ENCODE measurements around the gene DTX1. TPM values are rescaled to one million over a fixed set of nuclear protein-coding genes. Genes with fewer than 3 reads are reported as not detected.

The DTX1 gene
- total RNA-seq, 1 donor, result 5.2 TPM

DNA sequence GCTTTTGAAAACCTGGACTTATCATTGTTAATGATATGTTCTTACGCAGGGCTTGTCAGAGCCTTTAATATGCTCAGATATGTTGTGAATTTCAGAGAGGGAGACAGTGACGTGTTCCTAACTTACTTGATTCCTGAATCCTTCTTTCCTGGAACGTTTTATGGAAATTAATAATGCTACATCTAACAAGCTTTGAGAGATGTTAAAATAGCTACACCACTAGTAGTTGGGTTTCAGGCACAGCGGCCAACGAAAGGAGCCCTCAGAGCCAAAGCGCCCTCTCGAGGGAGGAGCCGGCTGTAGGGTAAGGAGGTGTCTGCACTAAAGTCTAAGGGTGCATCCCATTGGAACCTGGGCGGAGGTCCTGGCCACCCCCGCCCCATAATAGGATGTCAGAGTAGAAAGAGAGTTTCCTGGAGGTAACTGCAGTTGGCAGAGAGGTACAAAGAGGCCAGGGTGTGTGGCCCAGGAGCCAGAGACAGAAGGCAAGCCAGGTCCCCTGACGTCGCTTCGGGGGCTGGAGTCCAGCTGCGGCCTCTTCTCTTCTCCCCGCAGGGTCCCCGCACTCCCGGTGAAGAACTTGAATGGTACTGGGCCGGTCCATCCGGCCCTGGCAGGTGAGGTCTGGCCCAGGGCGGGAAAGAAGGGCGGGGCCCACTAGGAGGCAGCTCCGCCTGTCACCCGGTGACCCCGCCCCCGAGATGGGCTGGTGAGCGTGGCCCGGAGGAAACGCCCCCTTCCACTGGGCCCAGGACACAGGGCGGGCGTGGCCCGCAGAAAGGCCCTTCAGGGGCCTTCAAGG, 36.3 kb downstream of the DTX1 start:
- H3K4me1 ChIP-seq (ENCODE audit: insufficient read depth, low read length), result peaks cover 51% of the 10 kb centered on the region
- H3K9me3 ChIP-seq (ENCODE audit: low read depth, low read length), result no peaks in the 10 kb centered on the region
- no peak overlapping the region for H3K4me3 ChIP-seq (ENCODE audit: low read length)
- H3K27me3 ChIP-seq (ENCODE audit: insufficient read depth, low read length), result peaks cover 2% of the 10 kb centered on the region

GRCh38 chr12:113093409-113094101, 37.0 kb downstream of the DTX1 start:
- H3K4me1 ChIP-seq (ENCODE audit: insufficient read depth, low read length), result peaks cover 52% of the 10 kb centered on the region
- no peaks in the 10 kb centered on the region for H3K9me3 ChIP-seq (ENCODE audit: low read depth, low read length)
- no peak overlapping the region for H3K4me3 ChIP-seq (ENCODE audit: low read length)
- H3K27me3 ChIP-seq (ENCODE audit: insufficient read depth, low read length), result peaks cover 2% of the 10 kb centered on the region

GRCh38 chr12:113094738-113095137, 38.2 kb downstream of the DTX1 start:
- no peaks in the 10 kb centered on the region for H3K9me3 ChIP-seq (ENCODE audit: low read depth, low read length)
- H3K27me3 ChIP-seq (ENCODE audit: insufficient read depth, low read length), result peaks cover 2% of the 10 kb centered on the region
- H3K4me1 ChIP-seq (ENCODE audit: insufficient read depth, low read length), result peaks cover 42% of the 10 kb centered on the region
- H3K4me3 ChIP-seq (ENCODE audit: low read length), result no peak overlapping the region

DNA sequence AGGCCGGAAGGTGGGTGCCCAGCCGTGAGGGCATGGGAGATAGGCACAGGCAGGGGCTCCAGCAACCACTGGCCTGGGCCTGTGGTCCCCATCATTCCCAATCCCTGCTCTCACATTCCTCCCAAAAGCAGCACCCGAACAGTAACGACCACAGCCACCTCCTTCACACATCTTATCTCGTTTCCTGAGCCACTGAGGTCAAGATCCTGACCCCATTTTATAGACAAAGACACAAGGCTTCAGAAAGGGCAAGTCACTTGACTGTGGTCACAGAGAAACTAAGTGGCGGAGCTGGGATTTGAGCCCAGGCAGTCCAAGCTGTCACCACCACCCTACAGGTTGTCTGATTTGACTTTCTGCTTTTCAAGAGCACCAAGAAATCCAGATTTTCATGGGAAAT, 38.9 kb downstream of the DTX1 start:
- Histone ChIP-seq H3K4me1 (ENCODE audit: insufficient read depth, low read length) (peaks cover 35% of the 10 kb centered on the region), H3K9me3 (ENCODE audit: low read depth, low read length) (no peaks in the 10 kb centered on the region), H3K27me3 (ENCODE audit: insufficient read depth, low read length) (peaks cover 2% of the 10 kb centered on the region), H3K4me3 (ENCODE audit: low read length) (no peak overlapping the region)

DNA sequence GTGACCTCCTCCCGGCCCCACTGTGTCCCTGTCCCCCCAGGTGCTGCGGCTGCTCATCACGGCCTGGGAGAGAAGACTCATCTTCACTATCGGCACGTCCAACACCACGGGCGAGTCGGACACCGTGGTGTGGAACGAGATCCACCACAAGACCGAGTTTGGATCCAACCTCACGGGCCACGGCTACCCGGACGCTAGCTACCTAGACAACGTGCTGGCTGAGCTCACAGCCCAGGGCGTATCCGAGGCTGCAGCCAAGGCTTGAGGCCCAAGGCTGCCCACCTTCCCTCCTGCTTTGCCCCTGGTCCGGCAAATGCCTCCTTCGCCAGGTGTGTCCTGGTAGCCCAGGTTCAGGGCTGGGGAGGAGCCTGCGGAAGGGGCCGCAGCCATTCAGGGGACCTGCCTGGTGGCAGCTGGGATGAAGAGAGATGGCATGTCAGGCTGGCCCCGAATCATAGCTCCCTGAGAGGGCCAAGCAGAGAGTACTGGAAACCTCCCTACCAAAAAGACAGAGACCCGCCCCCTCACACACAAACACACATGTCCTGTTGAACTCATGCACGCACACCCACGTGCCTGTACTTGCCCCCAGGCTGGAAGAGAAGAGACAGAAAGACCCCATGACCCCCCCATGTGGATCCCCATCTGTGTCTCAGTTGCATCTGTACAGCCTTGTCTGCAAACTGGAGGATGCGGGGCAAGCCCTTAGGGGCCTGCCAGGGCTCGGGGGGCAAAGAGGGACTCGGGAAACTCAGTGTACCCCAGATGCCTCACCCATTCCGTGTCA, 40.3 kb downstream of the DTX1 start:
- Histone ChIP-seq H3K4me3 (ENCODE audit: low read length) (no peak overlapping the region), H3K27me3 (ENCODE audit: insufficient read depth, low read length) (peaks cover 2% of the 10 kb centered on the region)

DNA sequence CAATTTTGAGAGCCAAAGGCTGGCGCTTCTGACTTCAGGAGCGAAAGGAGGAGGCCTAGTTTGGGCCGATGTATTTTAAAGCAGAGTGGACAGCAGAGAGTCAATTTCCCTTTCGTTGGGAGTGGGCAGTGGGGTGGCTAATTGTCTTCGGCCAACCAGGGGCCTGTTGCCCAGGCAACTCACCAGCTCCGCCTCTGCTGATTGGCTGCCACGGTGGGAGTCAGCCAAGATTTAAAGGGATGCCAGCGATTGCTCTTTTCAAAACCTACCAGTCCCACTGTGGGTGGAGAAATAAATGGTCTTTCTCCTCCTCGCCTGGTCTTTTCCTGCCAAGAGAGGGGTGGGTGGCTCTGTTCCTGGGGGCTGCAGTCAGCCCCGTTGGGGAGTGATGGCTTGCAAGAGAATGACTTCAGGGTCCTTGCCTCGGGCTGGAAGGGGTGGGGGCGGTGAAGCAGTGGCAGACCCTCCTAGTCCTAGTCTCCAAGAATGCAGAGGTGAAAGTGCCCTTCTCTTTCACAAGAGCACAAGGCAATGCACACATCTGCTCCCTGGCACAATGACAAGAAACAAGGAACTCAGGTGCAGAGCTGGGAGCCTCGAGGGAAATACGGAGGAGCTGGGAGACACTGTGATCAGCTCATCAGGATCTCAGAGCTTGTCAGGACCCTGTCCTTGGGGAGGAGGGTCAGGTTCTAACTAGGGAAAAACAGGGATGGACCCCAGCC, 41.3 kb downstream of the DTX1 start:
- Histone ChIP-seq H3K27me3 (ENCODE audit: insufficient read depth, low read length) (no peaks in the 10 kb centered on the region), H3K4me1 (ENCODE audit: insufficient read depth, low read length) (peaks cover 10% of the 10 kb centered on the region), H3K4me3 (ENCODE audit: low read length) (no peak overlapping the region), H3K9me3 (ENCODE audit: low read depth, low read length) (no peaks in the 10 kb centered on the region)

More for the DNA sequence above, 40.3 kb downstream of the DTX1 start:
- Histone ChIP-seq H3K9me3 (ENCODE audit: low read depth, low read length) (no peaks in the 10 kb centered on the region), H3K4me1 (ENCODE audit: insufficient read depth, low read length) (peaks cover 20% of the 10 kb centered on the region)

- Histone ChIP-seq H3K4me1 (ENCODE audit: insufficient read depth, low read length) (peaks cover 8% of the 10 kb centered on the region), H3K27me3 (ENCODE audit: insufficient read depth, low read length) (no peaks in the 10 kb centered on the region), H3K9me3 (ENCODE audit: low read depth, low read length) (no peaks in the 10 kb centered on the region), H3K4me3 (ENCODE audit: low read length) (no peak overlapping the region)
Measured at GRCh38 chr12:113098441-113099028, 42.0 kb downstream of the DTX1 start.

GRCh38 chr12:113099364-113099763, 42.8 kb downstream of the DTX1 start:
- Histone ChIP-seq H3K9me3 (ENCODE audit: low read depth, low read length) (no peaks in the 10 kb centered on the region), H3K27me3 (ENCODE audit: insufficient read depth, low read length) (no peaks in the 10 kb centered on the region), H3K4me3 (ENCODE audit: low read length) (no peak overlapping the region), H3K4me1 (ENCODE audit: insufficient read depth, low read length) (peaks cover 8% of the 10 kb centered on the region)

DNA sequence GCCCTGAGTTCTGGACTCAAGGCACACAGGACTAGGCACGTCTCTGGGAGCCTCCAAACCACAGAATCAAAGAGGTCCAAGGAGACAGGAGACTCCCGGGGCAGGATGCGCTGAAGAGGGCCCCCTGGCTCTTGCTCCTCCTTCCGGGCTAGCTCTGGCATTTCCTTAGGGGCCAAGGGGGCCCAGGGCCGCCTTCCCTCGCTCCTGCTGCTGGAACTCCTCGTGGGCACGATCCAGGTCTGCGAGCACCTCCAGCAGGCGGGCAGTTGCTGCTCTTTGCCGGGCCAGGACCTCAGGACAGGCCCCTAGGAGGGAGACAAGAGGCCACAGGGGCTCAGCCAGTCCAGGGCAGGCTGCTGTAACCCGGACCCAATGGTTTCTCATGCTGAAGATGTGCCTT, 43.2 kb downstream of the DTX1 start:
- H3K27me3 ChIP-seq (ENCODE audit: insufficient read depth, low read length), result no peaks in the 10 kb centered on the region
- no peaks in the 10 kb centered on the region for H3K9me3 ChIP-seq (ENCODE audit: low read depth, low read length)

DNA sequence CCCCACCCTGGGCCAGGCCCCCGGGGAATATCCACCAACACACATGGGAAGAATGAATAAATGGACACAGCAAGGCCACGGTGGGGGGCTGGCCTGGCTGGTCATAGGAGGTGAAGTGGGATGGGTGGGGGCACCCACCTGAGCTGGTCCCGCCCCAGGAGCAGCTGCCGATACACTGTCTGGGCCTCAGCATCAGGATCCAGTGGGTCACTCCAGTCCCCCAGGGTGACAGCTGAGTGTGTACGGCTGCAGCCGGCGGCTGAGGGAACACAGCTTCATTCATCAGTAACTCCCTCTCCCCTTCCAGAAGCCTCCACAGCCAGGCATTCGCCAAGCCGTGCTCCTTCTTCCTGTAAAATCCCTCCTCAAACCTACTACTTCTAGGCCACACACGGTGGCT, 45.2 kb downstream of the DTX1 start:
- Histone ChIP-seq H3K4me3 (ENCODE audit: low read length) (no peak overlapping the region), H3K27me3 (ENCODE audit: insufficient read depth, low read length) (no peaks in the 10 kb centered on the region), H3K9me3 (ENCODE audit: low read depth, low read length) (no peaks in the 10 kb centered on the region), H3K4me1 (ENCODE audit: insufficient read depth, low read length) (peaks cover 8% of the 10 kb centered on the region)

More for the DNA sequence above, 43.2 kb downstream of the DTX1 start:
- H3K4me3 ChIP-seq (ENCODE audit: low read length), result no peak overlapping the region
- peaks cover 8% of the 10 kb centered on the region for H3K4me1 ChIP-seq (ENCODE audit: insufficient read depth, low read length)

DNA sequence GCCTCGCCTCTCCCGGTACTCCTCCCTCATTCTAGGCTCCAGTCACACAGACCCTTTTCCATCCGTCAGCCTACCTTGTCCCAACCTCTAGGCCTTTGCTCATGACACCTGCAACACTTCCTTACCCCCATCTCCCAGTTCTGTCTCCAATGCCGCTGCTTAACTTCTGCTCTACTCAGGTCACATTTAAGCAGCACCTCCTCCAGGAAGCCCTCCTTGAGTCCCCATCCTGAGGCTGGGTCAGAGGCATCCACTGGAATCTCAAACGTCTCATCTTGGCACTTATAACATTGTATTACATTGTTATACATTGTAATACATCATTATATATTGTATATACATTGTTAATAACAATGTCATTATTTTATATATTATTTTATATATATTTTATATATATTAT, 46.3 kb downstream of the DTX1 start:
- no peaks in the 10 kb centered on the region for H3K9me3 ChIP-seq (ENCODE audit: low read depth, low read length)
- H3K27me3 ChIP-seq (ENCODE audit: insufficient read depth, low read length), result no peaks in the 10 kb centered on the region
- H3K4me3 ChIP-seq (ENCODE audit: low read length), result no peak overlapping the region
- H3K4me1 ChIP-seq (ENCODE audit: insufficient read depth, low read length), result peaks cover 8% of the 10 kb centered on the region

GRCh38 chr12:113103756-113104450, 47.4 kb downstream of the DTX1 start:
- Histone ChIP-seq H3K9me3 (ENCODE audit: low read depth, low read length) (no peaks in the 10 kb centered on the region), H3K4me3 (ENCODE audit: low read length) (no peak overlapping the region), H3K27me3 (ENCODE audit: insufficient read depth, low read length) (no peaks in the 10 kb centered on the region), H3K4me1 (ENCODE audit: insufficient read depth, low read length) (no peaks in the 10 kb centered on the region)

- Histone ChIP-seq H3K4me1 (ENCODE audit: insufficient read depth, low read length) (no peaks in the 10 kb centered on the region), H3K27me3 (ENCODE audit: insufficient read depth, low read length) (no peaks in the 10 kb centered on the region), H3K4me3 (ENCODE audit: low read length) (no peak overlapping the region), H3K9me3 (ENCODE audit: low read depth, low read length) (no peaks in the 10 kb centered on the region)
Measured at GRCh38 chr12:113104953-113105510, 48.5 kb downstream of the DTX1 start.
